ENCODE data around the gene ARHGAP42.

- TF ChIP-seq POLR2A (IDR thresholded peaks at IDR 0.05; ENCODE audit: low read depth, low read length) (no peak), POLR2AphosphoS5 (IDR thresholded peaks at IDR 0.05; ENCODE audit: low read depth, low read length) (no peak), TAF1 (IDR thresholded peaks at IDR 0.05; ENCODE audit: low read depth, low read length) (no peak)
These were observed 16.1 kb downstream of the ARHGAP42 start for GRCh38 chr11:100703139-100703538.
